C4-2B (cell line): Measurements from ENCODE around the gene RAB12.

ENCODE experiments used
- H3K27ac ChIP-seq: fragments of 450-650 bp; 2 replicates; pipeline ENCODE4 v1.5.1; 2017
- ZFX ChIP-seq: fragments of 450-650 bp; IDR thresholded peaks from 2 replicates; pipeline ENCODE4 v1.6.1; 2017
- TF ChIP-seq, protein P1 (sequence below): fragments of 450-650 bp; conservative IDR thresholded peaks from 2 replicates; pipeline ENCODE4 v1.5.1; 2017; ENCODE audit warnings: mild to moderate bottlenecking

RAB12 gene

DNA sequence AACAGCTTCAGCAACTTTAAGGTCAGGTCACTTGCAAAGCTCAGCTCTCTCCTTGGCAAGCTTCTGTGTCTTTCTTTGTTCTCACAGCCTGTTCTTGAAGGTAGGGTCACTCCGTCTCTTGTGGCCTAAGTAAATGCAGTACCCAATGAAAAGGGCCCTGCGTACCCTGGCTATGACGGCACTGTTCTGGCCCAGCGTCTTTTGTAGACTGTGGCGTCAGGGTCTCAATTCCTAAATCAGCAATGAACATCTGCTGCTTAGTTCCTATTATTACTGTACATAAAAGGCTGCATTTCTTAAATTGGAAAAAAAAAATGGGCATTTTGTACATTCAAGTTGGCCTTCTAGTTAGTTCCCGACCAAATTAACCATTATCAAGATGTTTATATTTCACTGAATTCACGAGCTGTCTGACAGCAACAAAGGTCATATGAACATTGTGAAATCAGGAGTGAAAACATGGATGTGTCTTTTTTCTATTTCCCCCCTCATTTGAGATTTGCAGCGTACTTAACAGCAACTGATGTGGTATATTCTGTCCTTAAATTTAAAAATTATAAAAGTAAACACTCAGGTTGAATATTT lies 79.1 kb downstream of the RAB12 start:
- no peak for TF ChIP-seq ZFX
- TF ChIP-seq, protein P1, sequence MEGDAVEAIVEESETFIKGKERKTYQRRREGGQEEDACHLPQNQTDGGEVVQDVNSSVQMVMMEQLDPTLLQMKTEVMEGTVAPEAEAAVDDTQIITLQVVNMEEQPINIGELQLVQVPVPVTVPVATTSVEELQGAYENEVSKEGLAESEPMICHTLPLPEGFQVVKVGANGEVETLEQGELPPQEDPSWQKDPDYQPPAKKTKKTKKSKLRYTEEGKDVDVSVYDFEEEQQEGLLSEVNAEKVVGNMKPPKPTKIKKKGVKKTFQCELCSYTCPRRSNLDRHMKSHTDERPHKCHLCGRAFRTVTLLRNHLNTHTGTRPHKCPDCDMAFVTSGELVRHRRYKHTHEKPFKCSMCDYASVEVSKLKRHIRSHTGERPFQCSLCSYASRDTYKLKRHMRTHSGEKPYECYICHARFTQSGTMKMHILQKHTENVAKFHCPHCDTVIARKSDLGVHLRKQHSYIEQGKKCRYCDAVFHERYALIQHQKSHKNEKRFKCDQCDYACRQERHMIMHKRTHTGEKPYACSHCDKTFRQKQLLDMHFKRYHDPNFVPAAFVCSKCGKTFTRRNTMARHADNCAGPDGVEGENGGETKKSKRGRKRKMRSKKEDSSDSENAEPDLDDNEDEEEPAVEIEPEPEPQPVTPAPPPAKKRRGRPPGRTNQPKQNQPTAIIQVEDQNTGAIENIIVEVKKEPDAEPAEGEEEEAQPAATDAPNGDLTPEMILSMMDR, result no peak
- H3K27ac ChIP-seq, result no peak overlapping the region

DNA sequence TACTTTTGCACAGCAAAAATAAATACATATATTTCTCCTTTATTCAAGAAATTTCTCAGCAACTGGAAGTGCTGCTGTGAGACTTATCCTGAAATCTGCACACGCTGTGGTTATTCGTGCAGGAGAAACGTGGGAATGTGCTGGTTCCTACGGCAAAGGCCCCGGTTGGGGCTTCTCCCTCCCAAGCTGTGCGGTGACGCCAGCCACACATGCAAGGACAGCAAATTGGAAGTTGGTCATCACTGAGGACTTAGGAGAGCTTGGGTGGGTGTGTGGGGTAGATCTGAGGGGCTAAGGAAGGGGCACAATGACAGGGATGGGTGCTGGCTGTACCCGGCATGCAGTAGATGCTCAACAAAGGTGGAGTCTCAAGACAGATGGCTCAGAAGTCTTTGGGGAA lies 79.6 kb downstream of the RAB12 start:
- no peak overlapping the region for H3K27ac ChIP-seq
- TF ChIP-seq, protein P1, result no peak
- no peak for TF ChIP-seq ZFX
